EH (cell line): Measurements from ENCODE around the gene C21orf58.
"Not testable (repeated sequence)": the region's sequence is repeated elsewhere in the genome, so short reads cannot be mapped to it uniquely, and the experiment has no call there.

Experiments
- DNase-seq: peaks from one replicate; pipeline ENCODE4 v3.0.0-alpha.2; 2015; ENCODE audit warnings: low read depth

Gene C21orf58

GRCh38 chr21:46323710-46324389 lies at the start of gene C21orf58, which contains the start of gene PCNT:
TSS of gene C21orf58 (minus strand) at chr21:46323870. CDS start at chr21:46322738, 1,132 bp downstream.
TSS of gene PCNT (plus strand) at chr21:46324156. CDS start at chr21:46324229, 73 bp downstream.
- DNase-seq = peak; percentile 98

DNA sequence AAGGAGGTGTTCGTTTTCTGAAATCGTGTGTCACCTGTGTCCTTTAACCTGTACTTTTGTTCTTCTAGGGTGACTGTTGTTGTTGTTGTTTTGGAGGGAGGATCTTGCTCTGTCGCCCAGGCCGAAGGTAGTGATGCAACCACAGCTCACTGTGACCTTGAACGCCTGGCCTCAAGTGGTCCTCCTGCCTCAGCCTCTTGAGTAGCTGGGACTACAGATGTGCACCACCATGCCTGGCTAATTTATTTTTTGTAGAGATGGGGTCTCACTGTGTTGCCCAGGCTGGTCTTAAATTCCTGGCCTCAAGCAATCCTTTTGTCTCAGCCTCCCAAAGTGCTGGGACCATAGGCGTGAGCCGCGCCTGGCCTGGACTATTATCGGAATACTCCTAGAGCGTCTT lies 49.3 kb upstream of the C21orf58 start:
- not testable (repeated sequence) for DNase-seq

DNA sequence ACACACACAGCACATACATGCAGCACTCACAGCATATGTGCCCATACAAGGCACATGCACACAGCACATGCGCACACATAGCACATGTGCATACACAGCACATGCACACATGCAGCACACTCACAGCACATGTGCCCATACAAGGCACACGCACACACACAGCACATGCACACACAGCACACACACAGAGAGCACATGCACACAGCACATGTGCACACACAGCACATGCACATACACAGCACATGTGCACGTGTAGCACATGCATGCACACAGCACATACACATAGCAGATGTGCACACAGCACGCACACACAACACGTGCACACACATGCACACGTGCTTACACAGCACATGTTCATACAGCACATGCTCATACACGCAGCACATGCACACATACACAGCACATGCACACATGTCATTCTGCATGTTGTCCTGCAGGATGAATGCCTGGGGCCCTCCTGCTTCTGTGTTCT lies 48.4 kb upstream of the C21orf58 start:
- no peak for DNase-seq

DNA sequence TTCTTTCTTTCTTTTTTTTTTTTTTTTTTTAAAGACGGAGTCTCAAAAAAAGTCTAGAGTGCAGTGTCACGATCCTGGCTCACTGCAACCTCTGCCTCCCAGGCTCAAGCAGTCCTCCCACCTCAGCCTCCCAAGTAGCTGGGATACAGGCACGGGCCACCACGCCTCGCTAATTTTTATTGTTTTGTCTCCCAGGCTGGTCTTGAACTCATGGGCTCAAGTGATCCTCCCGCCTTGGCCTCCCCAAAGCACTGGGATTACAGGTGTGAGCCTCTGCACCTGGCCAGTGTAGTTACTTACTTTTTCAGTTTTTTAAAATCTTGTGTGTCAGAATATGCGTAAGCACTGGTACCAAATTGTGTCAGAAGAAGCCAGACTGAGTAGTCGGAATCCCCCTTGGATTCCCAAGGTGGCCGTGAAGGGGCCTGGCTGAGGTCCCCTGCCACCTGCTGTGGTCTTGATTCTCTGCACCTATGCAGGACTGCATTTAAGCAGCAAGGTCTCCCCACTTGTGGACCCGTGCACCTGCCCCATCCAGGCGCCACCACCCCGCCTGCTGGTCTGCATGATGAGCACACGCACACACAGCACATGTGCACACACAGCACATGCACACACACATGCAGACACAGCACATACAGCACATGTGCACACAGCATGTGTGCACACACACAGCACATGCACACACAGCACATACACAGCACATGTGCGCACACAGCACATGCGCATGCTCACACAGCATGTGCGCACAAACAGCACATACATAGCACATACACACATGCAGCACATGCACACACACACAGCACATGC lies 47.7 kb upstream of the C21orf58 start:
- no peak for DNase-seq

DNA sequence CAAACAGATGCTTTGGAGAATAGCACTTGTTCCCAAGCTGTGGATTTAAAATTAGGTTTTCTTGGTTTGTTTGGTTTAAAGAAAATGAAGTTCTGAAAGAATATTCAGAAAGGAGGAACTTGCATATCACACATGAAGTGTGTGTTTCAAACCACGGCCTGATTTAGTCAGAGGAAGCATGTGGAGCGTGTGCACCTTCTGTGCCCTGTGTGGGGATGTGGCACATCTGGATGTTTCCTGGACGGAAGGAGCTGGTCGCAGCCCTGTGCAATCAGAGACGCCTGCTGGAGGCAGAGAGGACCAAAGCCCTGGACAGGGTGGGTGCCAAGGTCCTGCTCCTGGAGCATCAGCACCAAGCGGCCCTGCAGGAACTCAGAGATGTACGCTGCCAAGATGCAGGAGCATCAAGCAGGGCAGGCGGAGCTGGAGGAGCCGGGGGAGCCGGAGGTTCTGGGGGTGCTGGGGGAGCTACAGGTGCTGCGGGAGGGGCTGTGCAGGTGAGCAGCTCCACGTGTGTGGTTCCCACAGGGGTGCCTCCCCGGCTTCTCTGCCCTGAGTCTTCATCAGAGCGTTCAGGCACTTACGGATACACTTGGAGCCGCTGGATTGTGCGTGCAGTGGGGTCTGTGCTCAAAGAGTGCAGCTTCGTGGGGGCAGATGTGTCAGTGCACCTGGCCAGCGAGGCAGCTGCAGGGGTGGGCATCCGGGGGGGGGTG lies 46.0 kb upstream of the C21orf58 start:
- no peak for DNase-seq

- no peak for DNase-seq
Measured at GRCh38 chr21:46368533-46369285, 45.0 kb upstream of the C21orf58 start.

DNA sequence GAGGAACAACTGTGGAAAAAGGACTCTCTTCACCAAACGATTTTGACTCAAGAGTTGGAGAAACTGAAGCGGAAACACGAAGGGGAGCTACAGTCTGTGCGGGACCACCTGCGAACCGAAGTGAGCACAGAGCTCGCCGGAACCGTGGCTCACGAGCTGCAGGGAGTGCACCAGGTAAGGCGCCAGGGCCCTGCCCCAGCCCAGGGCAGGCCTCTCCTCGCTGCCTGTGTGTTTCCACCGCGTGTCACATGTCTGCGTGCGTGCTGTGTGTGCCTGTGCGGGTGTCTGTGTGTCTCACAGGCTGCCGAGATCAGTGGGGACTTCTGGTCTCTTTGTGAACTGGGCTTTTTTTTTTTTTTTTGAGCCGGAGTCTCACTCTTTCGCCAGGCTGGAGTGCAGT lies 43.3 kb upstream of the C21orf58 start:
- DNase-seq = no peak

DNA sequence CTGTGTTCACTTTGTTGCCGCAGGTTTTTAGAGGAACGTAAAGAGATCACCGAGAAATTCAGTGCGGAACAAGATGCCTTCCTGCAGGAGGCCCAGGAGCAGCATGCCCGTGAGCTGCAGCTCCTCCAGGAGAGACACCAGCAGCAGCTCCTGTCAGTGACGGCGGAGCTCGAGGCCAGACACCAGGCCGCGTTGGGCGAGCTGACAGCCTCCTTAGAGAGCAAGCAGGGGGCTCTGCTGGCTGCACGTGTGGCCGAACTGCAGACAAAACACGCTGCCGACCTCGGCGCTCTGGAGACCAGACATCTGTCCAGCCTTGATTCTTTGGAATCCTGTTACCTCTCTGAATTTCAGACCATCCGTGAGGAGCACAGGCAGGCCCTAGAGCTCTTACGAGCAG lies 42.9 kb upstream of the C21orf58 start:
- no peak for DNase-seq

DNA sequence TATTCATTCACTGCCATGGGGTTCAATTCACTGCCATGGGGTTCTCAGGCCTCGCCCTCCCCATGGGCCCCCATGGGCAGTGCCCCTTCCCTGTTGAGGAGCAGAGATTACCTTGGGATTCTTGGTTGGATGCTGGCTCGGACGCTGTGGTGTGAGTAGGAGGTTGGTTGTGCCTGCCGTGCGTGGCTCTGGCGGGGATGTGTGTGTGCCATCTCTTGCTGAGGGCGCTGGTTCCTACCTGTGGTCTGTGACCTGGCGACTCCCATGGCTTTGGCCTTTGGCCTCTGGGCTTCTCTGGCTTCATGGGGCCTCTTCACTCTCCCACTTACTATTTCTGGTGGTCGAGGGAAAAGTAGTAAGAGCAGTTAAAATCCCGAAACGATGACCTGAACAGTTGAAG lies 42.4 kb upstream of the C21orf58 start:
- DNase-seq = no peak

- no peak for DNase-seq
Measured at GRCh38 chr21:46363698-46364097, 40.0 kb upstream of the C21orf58 start.

GRCh38 chr21:46362946-46363345 lies 39.3 kb upstream of the C21orf58 start:
- DNase-seq = no peak

DNA sequence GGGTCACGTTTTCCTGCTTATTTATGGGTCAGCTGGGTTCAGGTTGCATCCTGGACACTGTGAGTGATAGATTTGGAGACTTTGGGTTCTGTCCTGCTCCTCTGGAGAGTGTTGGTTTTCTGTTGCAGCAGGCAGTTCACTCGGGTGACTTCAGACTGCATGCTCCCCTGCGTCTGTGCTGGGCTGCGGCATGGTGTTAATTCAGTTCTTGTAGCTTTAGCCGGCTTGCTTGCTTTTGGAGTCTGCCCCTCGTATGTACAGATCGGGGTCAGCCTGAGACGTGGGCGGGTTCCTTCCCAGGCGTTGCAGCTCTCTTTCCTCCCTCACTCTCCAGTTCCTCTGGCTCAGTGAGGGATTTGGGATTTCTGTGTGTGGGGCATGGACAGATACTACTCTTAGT lies 38.3 kb upstream of the C21orf58 start:
- DNase-seq = no peak

DNA sequence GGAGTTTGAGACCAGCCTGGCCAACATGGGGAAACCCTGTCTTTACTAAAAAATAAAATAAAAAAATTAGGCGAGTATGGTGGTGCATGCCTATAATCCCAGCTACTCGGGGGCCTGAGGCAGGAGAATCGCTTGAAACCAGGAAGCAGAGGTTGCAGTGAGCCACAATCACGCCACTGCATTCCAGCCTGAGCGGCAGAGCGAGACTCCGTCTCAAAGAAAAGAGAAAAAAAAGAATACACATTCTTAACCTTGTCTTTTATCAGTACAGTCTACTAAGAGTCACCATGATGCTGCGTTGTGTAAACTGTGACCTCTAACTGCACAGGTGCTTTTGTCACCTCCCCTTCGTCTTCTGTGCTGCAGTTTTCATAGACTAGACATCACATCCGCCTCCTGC lies 37.5 kb upstream of the C21orf58 start:
- no peak for DNase-seq

GRCh38 chr21:46357684-46358425 lies 34.2 kb upstream of the C21orf58 start:
- no peak for DNase-seq

DNA sequence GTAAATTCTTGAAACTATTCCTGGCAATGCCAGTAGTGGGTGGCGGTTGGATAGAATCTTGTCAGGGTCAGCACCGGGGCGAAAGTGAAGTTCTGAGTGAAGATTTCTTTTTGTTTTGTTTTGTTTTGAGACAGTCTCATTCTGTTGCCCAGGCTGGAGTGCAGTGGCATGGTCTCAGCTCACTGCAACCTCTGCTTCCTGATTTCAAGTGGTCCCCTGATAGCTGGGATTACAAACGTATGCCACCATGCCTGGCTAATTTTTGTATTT lies 33.6 kb upstream of the C21orf58 start:
- no peak for DNase-seq

- DNase-seq = no peak
Measured at GRCh38 chr21:46356494-46357334, 33.0 kb upstream of the C21orf58 start.

- no peak for DNase-seq
Measured at GRCh38 chr21:46356005-46356338, 32.3 kb upstream of the C21orf58 start.

GRCh38 chr21:46355161-46356004 lies 31.7 kb upstream of the C21orf58 start:
- no peak for DNase-seq

- DNase-seq = no peak
Measured at GRCh38 chr21:46354518-46354917, 30.8 kb upstream of the C21orf58 start.

GRCh38 chr21:46354046-46354445 lies 30.4 kb upstream of the C21orf58 start:
- no peak for DNase-seq
